DMS79 (cell line): Measurements from ENCODE around the gene POLD2.

ENCODE experiments used
- DNase-seq: peaks from one replicate; lab custom pipeline; 2025; lab: John Stamatoyannopoulos, UW

The POLD2 gene

GRCh38 chr7:44152971-44153947, 29.9 kb upstream of the POLD2 start:
- DNase-seq, result no peak

- DNase-seq, result no peak
Observed at GRCh38 chr7:44151956-44152355, 28.6 kb upstream of the POLD2 start.

GRCh38 chr7:44150966-44151941, 27.9 kb upstream of the POLD2 start:
- no peak for DNase-seq

GRCh38 chr7:44150466-44150832, 27.1 kb upstream of the POLD2 start:
- DNase-seq, result no peak

DNA sequence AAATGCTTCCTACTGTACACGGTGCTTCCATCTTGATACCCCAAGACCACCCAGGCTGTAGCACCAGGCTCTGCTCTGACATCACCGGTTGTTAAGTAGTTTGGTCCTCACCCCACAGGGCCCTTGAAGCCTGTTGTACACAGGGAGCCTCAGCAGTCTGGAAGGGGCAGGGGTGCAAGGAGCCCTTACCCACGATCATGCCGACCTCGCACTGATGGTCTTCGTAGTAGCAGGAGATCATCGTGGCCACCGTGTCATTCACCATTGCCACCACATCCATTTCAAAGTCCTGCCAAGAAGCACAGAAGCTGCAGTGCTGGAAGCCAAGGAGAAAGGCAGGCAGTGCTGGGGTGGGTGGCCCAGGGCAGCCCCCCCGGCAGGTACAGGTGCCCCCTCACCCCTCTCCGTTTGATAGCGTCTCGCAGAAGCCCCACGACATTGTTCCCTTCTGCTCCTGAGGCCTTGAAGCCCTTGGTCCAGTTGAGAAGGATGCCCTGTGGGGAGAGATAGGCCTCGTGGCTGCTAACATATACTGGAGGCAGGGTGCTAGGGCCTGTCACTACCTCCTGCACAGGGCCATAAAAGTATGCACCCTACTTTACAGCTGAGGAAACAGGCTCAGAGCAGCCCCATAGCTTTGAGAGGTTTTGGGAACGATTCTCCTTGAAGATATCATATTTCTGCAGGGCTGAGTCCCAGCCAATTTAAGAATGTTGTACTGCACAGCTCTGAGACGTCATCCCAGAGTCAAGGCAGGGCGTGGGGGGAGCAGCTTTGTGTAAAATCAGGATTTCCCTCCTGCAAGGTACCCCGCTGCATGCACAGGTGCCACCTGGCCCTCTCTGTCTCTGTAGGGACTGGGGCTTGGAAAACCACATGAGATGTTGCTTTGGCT, 26.5 kb upstream of the POLD2 start:
- no peak for DNase-seq

DNA sequence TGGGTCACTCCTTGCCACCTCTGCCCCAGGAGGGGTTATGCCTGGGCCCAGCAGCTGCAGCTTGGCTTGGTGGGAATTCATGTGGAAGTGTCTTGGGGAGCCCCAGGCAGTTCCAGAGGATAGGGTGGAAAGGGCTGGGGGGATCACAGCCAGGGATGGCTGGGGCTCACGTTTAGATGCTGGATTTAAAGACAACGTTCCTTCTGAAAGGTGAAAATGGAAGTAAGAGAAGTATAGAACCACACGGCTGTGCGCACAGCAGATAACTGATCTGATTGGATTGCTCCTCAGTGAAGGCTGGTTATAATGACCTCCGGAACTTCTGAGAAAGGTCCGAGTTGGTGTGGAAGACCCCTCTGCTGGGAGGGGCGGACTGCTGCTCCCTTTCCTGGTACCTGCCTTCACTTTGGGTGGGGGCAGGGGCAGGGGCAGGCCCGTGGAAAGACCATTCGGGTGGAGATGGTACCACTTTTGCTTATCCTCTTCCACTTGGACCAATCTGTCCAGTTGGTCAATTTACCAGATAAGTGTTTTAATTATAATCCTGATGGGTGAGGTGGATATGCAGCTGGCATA, 25.7 kb upstream of the POLD2 start:
- no peak for DNase-seq

GRCh38 chr7:44148166-44148565, 24.8 kb upstream of the POLD2 start:
- DNase-seq, result no peak

- no peak for DNase-seq
Observed at GRCh38 chr7:44147026-44147991, 24.0 kb upstream of the POLD2 start.

DNA sequence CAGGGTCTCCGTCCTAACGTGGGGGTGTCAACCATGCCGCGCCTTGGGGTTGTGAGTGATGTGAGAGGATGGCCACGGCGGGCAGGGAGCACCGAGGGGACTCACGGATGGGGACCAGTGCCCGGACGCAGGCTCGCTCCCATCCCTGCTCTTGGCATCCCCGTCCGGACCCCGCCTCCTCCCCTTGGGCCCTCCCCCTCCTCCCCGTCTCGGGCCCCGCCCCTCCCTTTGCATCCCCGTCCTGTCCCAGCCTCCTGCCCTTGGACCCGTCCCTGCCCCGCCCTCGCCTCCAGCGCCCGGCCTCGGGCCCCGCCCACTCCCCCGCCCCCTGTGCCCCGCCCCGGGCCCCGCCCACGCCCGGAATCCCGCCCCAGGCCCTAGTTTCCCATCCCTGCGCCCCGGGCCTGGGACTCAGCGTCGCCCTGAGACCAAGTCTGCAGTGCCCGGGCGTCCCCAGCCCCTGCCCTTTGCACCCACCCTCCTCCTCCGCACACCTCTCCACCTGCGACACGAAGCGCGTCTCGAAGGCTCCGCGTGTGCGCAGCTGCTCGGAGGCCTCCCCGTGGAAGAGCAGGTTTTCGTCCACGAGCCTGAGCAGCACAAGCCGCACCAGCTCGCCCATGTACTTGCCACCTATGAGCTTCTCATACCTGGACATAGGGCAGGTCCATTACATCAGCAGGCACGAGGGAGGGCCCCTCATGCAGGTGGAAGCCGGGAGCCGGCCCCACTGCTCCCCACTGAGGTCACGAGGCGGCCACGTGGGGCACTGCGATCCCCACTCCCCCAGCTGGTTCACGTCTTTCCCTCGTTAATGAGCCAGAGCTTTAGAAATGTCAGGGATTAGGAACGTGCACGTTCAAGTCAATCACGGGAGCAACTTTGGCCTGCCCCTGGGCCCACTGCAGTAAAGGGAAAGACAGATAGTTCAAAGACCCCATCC, 22.9 kb upstream of the POLD2 start:
- DNase-seq, result no peak

GRCh38 chr7:44145479-44145968, 22.2 kb upstream of the POLD2 start:
- DNase-seq, result no peak

GRCh38 chr7:44144968-44145478, 21.7 kb upstream of the POLD2 start:
- no peak for DNase-seq

GRCh38 chr7:44144426-44144967, 21.1 kb upstream of the POLD2 start:
- DNase-seq, result no peak

- no peak for DNase-seq
Observed at GRCh38 chr7:44143646-44144250, 20.4 kb upstream of the POLD2 start.

DNA sequence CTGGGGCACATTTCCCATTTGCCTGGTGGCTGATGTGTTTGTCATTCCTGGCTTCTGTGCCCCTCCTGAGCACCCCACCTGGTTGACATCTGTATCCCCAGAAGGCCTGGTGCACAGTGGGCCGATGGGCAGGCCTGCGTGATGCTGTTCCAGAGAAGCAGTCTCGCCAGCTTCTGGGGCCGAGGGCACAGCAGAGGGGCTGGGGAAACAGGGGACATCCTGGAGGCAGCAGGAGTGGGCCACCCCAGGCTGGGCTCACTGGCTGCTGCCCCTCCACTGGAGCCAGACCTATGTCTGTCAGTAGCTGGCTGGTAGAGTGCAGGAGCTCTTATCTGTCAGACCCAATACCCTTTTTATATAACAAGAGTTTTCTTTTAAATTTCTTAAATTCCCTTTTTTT, 18.7 kb upstream of the POLD2 start:
- no peak for DNase-seq

DNA sequence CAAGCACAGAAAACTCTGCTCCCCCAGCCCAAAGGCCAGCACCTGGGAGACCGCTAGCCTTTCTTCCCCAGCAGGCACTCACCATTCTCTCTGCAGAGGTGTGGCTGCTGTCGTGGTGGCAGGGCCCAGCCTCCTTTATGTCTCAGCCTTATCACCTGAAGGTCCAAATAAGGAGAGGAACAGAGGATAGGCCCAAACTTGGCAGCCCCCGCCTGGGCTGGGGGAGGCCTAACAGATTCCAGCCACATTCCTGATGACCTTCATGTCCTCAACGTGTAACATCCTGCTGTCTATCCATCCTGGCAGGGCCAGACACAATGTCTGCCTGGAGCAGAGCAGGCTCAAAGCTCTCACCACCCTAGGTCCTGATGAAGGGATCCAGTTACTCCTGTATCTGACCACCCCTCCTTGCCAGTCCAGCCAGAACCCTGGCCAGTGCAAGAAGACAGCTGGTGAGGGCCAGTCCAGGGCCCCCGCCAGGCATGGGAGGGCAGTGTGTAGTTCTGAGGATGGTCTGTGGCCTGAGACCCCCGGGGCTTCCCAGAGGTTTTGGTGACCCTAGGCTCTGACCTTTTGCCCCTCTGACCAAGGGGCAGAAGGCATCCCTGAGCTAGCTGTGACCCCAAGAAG, 18.0 kb upstream of the POLD2 start, which contains the start of gene MYL7:
TSS of gene MYL7 (minus strand) at position 112 of the 630 bp plus-strand sequence. CDS start at position 85, 27 bp downstream.
- no peak for DNase-seq

- DNase-seq, result no peak
Observed at GRCh38 chr7:44140341-44140740, 17.0 kb upstream of the POLD2 start.
